HepG2 (cell line): ENCODE data around the gene PRSS23. TPM values are rescaled to one million over a fixed set of nuclear protein-coding genes. Genes with fewer than 3 reads are reported as not detected.

ENCODE experiments used
- ATAC-seq: fragments of 200-7000 bp; cut with Tn5 transposase; 3 replicates; pipeline ENCODE4 v1.9.1; 2020; ENCODE audit warnings: mild to moderate bottlenecking, moderate library complexity
- BruUV-seq: library from RNA; stranded (reverse); fragments of 400-500 nt; replicated peaks from 2 replicates; lab custom pipeline; 2021; lab: Mats Ljungman, UMichigan
- CTCF ChIA-PET: fragments of 300-600 bp; formaldehyde crosslinking; extraction: SDS; loops from one replicate; lab custom pipeline; 2021; ENCODE audit warnings: low total read pairs, inconsistent platforms, low intra/inter-chr PET ratio; lab: Yijun Ruan, JAX
- POLR2A ChIA-PET: fragments of 350-600 bp; sonication (Branson Sonifier 250); formaldehyde crosslinking; loops from one replicate; lab custom pipeline; 2020; ENCODE audit warnings: antibody characterized with exemption, inconsistent platforms; lab: Yijun Ruan, JAX
- DNase-seq: peaks from one replicate; pipeline ENCODE4 v3.0.0-alpha.2; 2015; ENCODE audit warnings: low spot score
- FAIRE-seq: peaks from 3 replicates; lab custom pipeline; 2011; peaks lifted over from hg19 to GRCh38; lab: Jason Lieb, UNC
- H2AFZ ChIP-seq: one replicate; pipeline ENCODE4 v1.6.1; 2011; ENCODE audit warnings: low read length, inconsistent platforms
- H3K27ac ChIP-seq: fragments of 300-600 bp; 3 replicates; pipeline ENCODE4 v1.8.0; 2011; ENCODE audit warnings: mixed run types, mild to moderate bottlenecking, mixed read lengths, low read length, inconsistent platforms; ENCODE audit not compliant: insufficient read depth; ENCODE audit errors: extremely low read length
- H3K27me3 ChIP-seq, 2 experiments: fragments of 200-600 bp in 1 of 2; 2 replicates in 1 of 2; 3 replicates in 1 of 2; pipeline versions ENCODE4 v1.6.0 to v1.8.0; 2011; ENCODE audit warnings: low read length in 2 of 2, mild to moderate bottlenecking in 2 of 2, moderate library complexity in 2 of 2, inconsistent platforms in 1 of 2; ENCODE audit not compliant: insufficient read depth in 2 of 2, control insufficient read depth in 1 of 2
- H3K36me3 ChIP-seq, 2 experiments: fragments of 200-600 bp in 1 of 2; replicated peaks in 1 of 2; 2 replicates in 1 of 2; 3 replicates in 1 of 2; pipeline versions ENCODE4 v1.5.1 to v1.8.0; 2011; ENCODE audit warnings: low read length in 2 of 2, inconsistent platforms in 1 of 2; ENCODE audit not compliant: insufficient read depth in 2 of 2, control insufficient read depth in 1 of 2
- H3K4me1 ChIP-seq: 2 replicates; pipeline ENCODE4 v1.5.1; 2012; ENCODE audit warnings: low read length, inconsistent platforms; ENCODE audit not compliant: insufficient read depth
- H3K4me2 ChIP-seq: 2 replicates; pipeline ENCODE4 v1.6.0; 2011; ENCODE audit warnings: low read depth, low read length, inconsistent platforms
- H3K4me3 ChIP-seq, 3 experiments: fragments of 200-600 bp in 1 of 3; sonication (generic), shearing (Covaris generic) in 1 of 3; replicated peaks in 1 of 3; 2 replicates each; pipeline ENCODE4 v1.5.1; 2011 to 2016; ENCODE audit warnings: low read length in 3 of 3, inconsistent platforms in 2 of 3, low read depth in 2 of 3, mild to moderate bottlenecking in 2 of 3, control low read depth in 1 of 3, mixed read lengths in 1 of 3; ENCODE audit not compliant: insufficient read depth in 1 of 3
- H3K79me2 ChIP-seq: one replicate; pipeline ENCODE4 v1.6.1; 2011; ENCODE audit warnings: low read length, inconsistent platforms; ENCODE audit not compliant: insufficient read depth
- H3K9ac ChIP-seq: 2 replicates; pipeline ENCODE4 v1.6.0; 2011; ENCODE audit warnings: mild to moderate bottlenecking, low read depth, low read length, inconsistent platforms; ENCODE audit not compliant: insufficient read depth
- H3K9me3 ChIP-seq: 2 replicates; pipeline ENCODE4 v1.5.1; 2012; ENCODE audit warnings: mild to moderate bottlenecking, low read length
- H4K20me1 ChIP-seq: 2 replicates; pipeline ENCODE4 v1.6.0; 2011; ENCODE audit warnings: inconsistent platforms, mild to moderate bottlenecking, low read length, moderate library complexity; ENCODE audit not compliant: insufficient read depth
- GATAD2A ChIP-seq: IDR thresholded peaks from 2 replicates; pipeline ENCODE4 v1.6.1; 2016
- HOMEZ ChIP-seq: IDR thresholded peaks from 2 replicates; pipeline ENCODE4 v1.6.1; 2016; ENCODE audit warnings: low read depth
- IRF2 ChIP-seq: IDR thresholded peaks from 2 replicates; pipeline ENCODE4 v1.6.1; 2018; ENCODE audit warnings: missing genetic modification reagents, missing compliant biosample characterization
- JUND ChIP-seq: sonication (generic); formaldehyde crosslinking; IDR thresholded peaks from 2 replicates; pipeline ENCODE4 v1.8.0; 2022; ENCODE audit warnings: mild to moderate bottlenecking, missing genetic modification reagents
- MLX ChIP-seq: IDR thresholded peaks from 2 replicates; pipeline ENCODE4 v1.6.1; 2016
- NFATC3 ChIP-seq: sonication (generic); formaldehyde crosslinking; IDR thresholded peaks from 2 replicates; pipeline ENCODE4 v1.5.1; 2020; ENCODE audit warnings: mild to moderate bottlenecking, missing genetic modification reagents
- POLR2A ChIP-seq, 2 experiments: IDR thresholded peaks; 2 replicates each; pipeline ENCODE4 v1.6.1; 2011; ENCODE audit warnings: low read depth in 2 of 2, low read length in 2 of 2, mild to moderate bottlenecking in 1 of 2, moderate library complexity in 1 of 2; ENCODE audit not compliant: insufficient read depth in 1 of 2
- RELA ChIP-seq: sonication (generic); formaldehyde crosslinking; IDR thresholded peaks from 2 replicates; pipeline ENCODE4 v1.4.0; 2020; ENCODE audit warnings: missing genetic modification reagents
- ZFX ChIP-seq: sonication (generic); formaldehyde crosslinking; IDR thresholded peaks from 2 replicates; pipeline ENCODE4 v1.4.0; 2020; ENCODE audit warnings: mild to moderate bottlenecking, low read depth, missing genetic modification reagents, moderate library complexity
- ZNF224 ChIP-seq: sonication (generic); formaldehyde crosslinking; IDR thresholded peaks from 2 replicates; pipeline ENCODE4 v1.5.0; 2020; ENCODE audit warnings: mild to moderate bottlenecking, missing genetic modification reagents
- ZNF251 ChIP-seq: sonication (generic); formaldehyde crosslinking; IDR thresholded peaks from 2 replicates; pipeline ENCODE4 v1.9.0; 2021; ENCODE audit warnings: mild to moderate bottlenecking, missing genetic modification reagents
- ZNF589 ChIP-seq: sonication (generic); formaldehyde crosslinking; conservative IDR thresholded peaks from 2 replicates; pipeline ENCODE4 v1.8.0; 2022; ENCODE audit warnings: mild to moderate bottlenecking, moderate library complexity, missing genetic modification reagents
- ZNF615 ChIP-seq: sonication (generic); formaldehyde crosslinking; IDR thresholded peaks from 2 replicates; pipeline ENCODE4 v1.5.0; 2020; ENCODE audit warnings: mild to moderate bottlenecking, missing genetic modification reagents, borderline replicate concordance
- ZNF781 ChIP-seq: sonication (generic); formaldehyde crosslinking; IDR thresholded peaks from 2 replicates; pipeline ENCODE4 v1.5.1; 2020; ENCODE audit warnings: borderline replicate concordance, mild to moderate bottlenecking, missing genetic modification reagents; ENCODE audit errors: not compliant biosample characterization
- WGBS: methylation state at CpG from one replicate; pipeline ENCODE4 v1.1.6; 2017; ENCODE audit warnings: low lambda C conversion rate; 5-methylcytosine and 5-hydroxymethylcytosine counted together
- in situ Hi-C: cut with HindIII; loops from 2 replicates; pipeline ENCODE4 v1.10.0; 2017; ENCODE audit warnings: low pct_unique_long_range_greater_than_20kb; ENCODE audit not compliant: extremely low pct_ligation_motif_present
- intact Hi-C: fragments of 100-400 bp; cut with micrococcal nuclease; formaldehyde crosslinking; loops from one replicate; pipeline ENCODE4 v1.10.0; 2022; ENCODE audit not compliant: unreplicated experiment
- polyA plus RNA-seq, 8 experiments: library from polyadenylated mRNA; depleted of rRNA in 3 of 8; stranded (reverse) in 7 of 8; unstranded in 1 of 8; fragments of >200 nt; fragmentation: Illumina TruSeq in 4 of 8; extraction: Trizol in 4 of 8; gene quantifications; 2 replicates each; pipeline versions ENCODE4 v1.2.1 to v1.2.3, GENCODE V29; 2011 to 2016; ENCODE audit warnings: low read depth in 4 of 8, missing spikeins in 1 of 8, mixed read lengths in 1 of 8; ENCODE audit not compliant: insufficient read depth in 1 of 8
- total RNA-seq, 5 experiments: library from RNA; depleted of rRNA; stranded (reverse); fragments of >200 nt; fragmentation: Illumina TruSeq; extraction: Trizol; gene quantifications; 2 replicates each; pipeline ENCODE4 v1.2.3, GENCODE V29; 2016; ENCODE audit warnings: low read depth in 1 of 5
- TF ChIP-seq, protein P1 (sequence below): sonication (generic); formaldehyde crosslinking; IDR thresholded peaks from 2 replicates; pipeline ENCODE4 v1.8.0; 2022; ENCODE audit warnings: mild to moderate bottlenecking, missing genetic modification reagents, moderate library complexity
- TF ChIP-seq, protein P2 (sequence below): sonication (generic); formaldehyde crosslinking; IDR thresholded peaks from 2 replicates; pipeline ENCODE4 v1.8.0; 2022; ENCODE audit warnings: missing genetic modification reagents, mild to moderate bottlenecking, moderate library complexity, borderline replicate concordance

PRSS23 gene
- total and polyA plus RNA-seq, 2 of the 13 experiments (the other 11 are each of a cell fraction or from before 2014, with no cell fraction given): 0.20 to 0.30 TPM

- CTCF ChIA-PET: no interaction called here
- no peaks in the 10 kb centered on the region for H3K4me1 ChIP-seq
- H3K4me2 ChIP-seq: no peak overlapping the region
- H4K20me1 ChIP-seq: no peaks in the 10 kb centered on the region
- no peak overlapping the region for H3K4me3 ChIP-seq
- H3K9ac ChIP-seq: no peak overlapping the region
- in situ Hi-C loops (no loop called here), intact Hi-C loops (no loop called here)
- no peak for TF ChIP-seq ZNF781 (CRISPR knock-in tag)
- no peak for TF ChIP-seq ZFX (CRISPR knock-in tag)
- TF ChIP-seq HOMEZ (CRISPR knock-in tag): no peak
- TF ChIP-seq, protein P1, sequence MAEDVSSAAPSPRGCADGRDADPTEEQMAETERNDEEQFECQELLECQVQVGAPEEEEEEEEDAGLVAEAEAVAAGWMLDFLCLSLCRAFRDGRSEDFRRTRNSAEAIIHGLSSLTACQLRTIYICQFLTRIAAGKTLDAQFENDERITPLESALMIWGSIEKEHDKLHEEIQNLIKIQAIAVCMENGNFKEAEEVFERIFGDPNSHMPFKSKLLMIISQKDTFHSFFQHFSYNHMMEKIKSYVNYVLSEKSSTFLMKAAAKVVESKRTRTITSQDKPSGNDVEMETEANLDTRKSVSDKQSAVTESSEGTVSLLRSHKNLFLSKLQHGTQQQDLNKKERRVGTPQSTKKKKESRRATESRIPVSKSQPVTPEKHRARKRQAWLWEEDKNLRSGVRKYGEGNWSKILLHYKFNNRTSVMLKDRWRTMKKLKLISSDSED (CRISPR knock-in tag): no peak
- no peak for TF ChIP-seq IRF2 (CRISPR knock-in tag)
- TF ChIP-seq JUND (CRISPR knock-in tag): no peak
- no peak for TF ChIP-seq ZNF589 (CRISPR knock-in tag)
- TF ChIP-seq POLR2A (IDR thresholded peaks at IDR 0.05; ENCODE audit: insufficient read depth in 1 of 2, low read depth in 2 of 2, low read length in 2 of 2): no peak
- no peak for TF ChIP-seq ZNF224 (CRISPR knock-in tag)
- TF ChIP-seq GATAD2A (CRISPR knock-in tag): no peak
- no peak for TF ChIP-seq RELA (CRISPR knock-in tag)
- no peak for TF ChIP-seq NFATC3 (CRISPR knock-in tag)
- TF ChIP-seq ZNF615 (CRISPR knock-in tag): no peak
- no peak for TF ChIP-seq MLX
- TF ChIP-seq, protein P2, sequence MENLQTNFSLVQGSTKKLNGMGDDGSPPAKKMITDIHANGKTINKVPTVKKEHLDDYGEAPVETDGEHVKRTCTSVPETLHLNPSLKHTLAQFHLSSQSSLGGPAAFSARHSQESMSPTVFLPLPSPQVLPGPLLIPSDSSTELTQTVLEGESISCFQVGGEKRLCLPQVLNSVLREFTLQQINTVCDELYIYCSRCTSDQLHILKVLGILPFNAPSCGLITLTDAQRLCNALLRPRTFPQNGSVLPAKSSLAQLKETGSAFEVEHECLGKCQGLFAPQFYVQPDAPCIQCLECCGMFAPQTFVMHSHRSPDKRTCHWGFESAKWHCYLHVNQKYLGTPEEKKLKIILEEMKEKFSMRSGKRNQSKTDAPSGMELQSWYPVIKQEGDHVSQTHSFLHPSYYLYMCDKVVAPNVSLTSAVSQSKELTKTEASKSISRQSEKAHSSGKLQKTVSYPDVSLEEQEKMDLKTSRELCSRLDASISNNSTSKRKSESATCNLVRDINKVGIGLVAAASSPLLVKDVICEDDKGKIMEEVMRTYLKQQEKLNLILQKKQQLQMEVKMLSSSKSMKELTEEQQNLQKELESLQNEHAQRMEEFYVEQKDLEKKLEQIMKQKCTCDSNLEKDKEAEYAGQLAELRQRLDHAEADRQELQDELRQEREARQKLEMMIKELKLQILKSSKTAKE (CRISPR knock-in tag): no peak
- no peak for TF ChIP-seq ZNF251 (CRISPR knock-in tag)
- no TSS peak for BruUV-seq
- FAIRE-seq (no peak), DNase-seq (no peak), ATAC-seq (no peak)
- no peak overlapping the region for H2AFZ ChIP-seq
- no peaks in the 10 kb centered on the region for H3K79me2 ChIP-seq
- H3K9me3 ChIP-seq: no peaks in the 10 kb centered on the region
- POLR2A ChIA-PET: no interaction called here
- peaks cover 0 to 1% of the 10 kb centered on the region in 2 experiments; a peak in 2 of 5 replicates for H3K27me3 ChIP-seq
- H3K36me3 ChIP-seq: no peaks in the 10 kb centered on the region
- 0% methylated on average over 2 of the region's 2 CpGs for WGBS
- H3K27ac ChIP-seq: no peak overlapping the region
These were observed 16.7 kb upstream of the PRSS23 start for GRCh38 chr11:86783661-86784060.
